ENCODE data around the gene SPHK2. TPM values are rescaled to one million over a fixed set of nuclear protein-coding genes. Genes with fewer than 3 reads are reported as not detected.

SPHK2 gene
- total RNA-seq, 2 experiments from 2014 or later, result 14.1 to 15.3 TPM

GRCh38 chr19:48591021-48591420, 28.3 kb upstream of the SPHK2 start:
- peak overlapping the region; percentile 38 for H3K4me3 Mint-ChIP-seq
- no peak overlapping the region for H3K27ac Mint-ChIP-seq
- CTCF ChIA-PET, result interaction anchor here (0.9 to 1.4 kb wide), 2 partner anchors 18 to 85 kb away, joined by 3 read pairs; no protein-coding TSS in a partner anchor
- no peaks in the 10 kb centered on the region for H3K36me3 Mint-ChIP-seq (ENCODE audit: low read depth)
- Histone ChIP-seq H3K27me3 (ENCODE audit: control insufficient read depth in 1 of 2, insufficient read depth in 2 of 2, low read length in 2 of 2) (no peaks in the 10 kb centered on the region), H3K36me3 (ENCODE audit: insufficient read depth, low read length) (no peaks in the 10 kb centered on the region), H3K4me1 (ENCODE audit: insufficient read depth, low read length) (peaks cover 25% of the 10 kb centered on the region), H3K9me3 (ENCODE audit: control insufficient read depth in 1 of 2, insufficient read depth in 1 of 2, low read length in 2 of 2) (no peaks in the 10 kb centered on the region), H3K4me3 (ENCODE audit: low read length) (no peak overlapping the region), H3K27ac (ENCODE audit: low read depth in 1 of 2, low read length in 2 of 2) (no peak overlapping the region)
- POLR2A ChIA-PET, result no interaction called here
- H3K4me1 Mint-ChIP-seq (ENCODE audit: low read depth), result peaks cover 15% of the 10 kb centered on the region
- no peaks in the 10 kb centered on the region for H3K27me3 Mint-ChIP-seq
- intact Hi-C loops (cut with DNase I, micrococcal nuclease), result no loop called here
- no peak for ATAC-seq (ENCODE audit: poor library complexity)
- H3K9me3 Mint-ChIP-seq, result no peaks in the 10 kb centered on the region
- DNase-seq, result no peak
- TF ChIP-seq, protein P1, sequence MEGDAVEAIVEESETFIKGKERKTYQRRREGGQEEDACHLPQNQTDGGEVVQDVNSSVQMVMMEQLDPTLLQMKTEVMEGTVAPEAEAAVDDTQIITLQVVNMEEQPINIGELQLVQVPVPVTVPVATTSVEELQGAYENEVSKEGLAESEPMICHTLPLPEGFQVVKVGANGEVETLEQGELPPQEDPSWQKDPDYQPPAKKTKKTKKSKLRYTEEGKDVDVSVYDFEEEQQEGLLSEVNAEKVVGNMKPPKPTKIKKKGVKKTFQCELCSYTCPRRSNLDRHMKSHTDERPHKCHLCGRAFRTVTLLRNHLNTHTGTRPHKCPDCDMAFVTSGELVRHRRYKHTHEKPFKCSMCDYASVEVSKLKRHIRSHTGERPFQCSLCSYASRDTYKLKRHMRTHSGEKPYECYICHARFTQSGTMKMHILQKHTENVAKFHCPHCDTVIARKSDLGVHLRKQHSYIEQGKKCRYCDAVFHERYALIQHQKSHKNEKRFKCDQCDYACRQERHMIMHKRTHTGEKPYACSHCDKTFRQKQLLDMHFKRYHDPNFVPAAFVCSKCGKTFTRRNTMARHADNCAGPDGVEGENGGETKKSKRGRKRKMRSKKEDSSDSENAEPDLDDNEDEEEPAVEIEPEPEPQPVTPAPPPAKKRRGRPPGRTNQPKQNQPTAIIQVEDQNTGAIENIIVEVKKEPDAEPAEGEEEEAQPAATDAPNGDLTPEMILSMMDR (IDR thresholded peaks at IDR 0.05), result no peak

- Mint-ChIP-seq H3K9me3 (no peaks in the 10 kb centered on the region), H3K36me3 (ENCODE audit: low read depth) (no peaks in the 10 kb centered on the region), H3K27me3 (no peaks in the 10 kb centered on the region), H3K4me3 (peak overlapping the region; percentile 71), H3K4me1 (ENCODE audit: low read depth) (peaks cover 10% of the 10 kb centered on the region), H3K27ac (peak overlapping the region; percentile 88)
- no peaks in the 10 kb centered on the region for H3K27me3 ChIP-seq (ENCODE audit: control insufficient read depth in 1 of 2, insufficient read depth in 2 of 2, low read length in 2 of 2)
- H3K4me1 ChIP-seq (ENCODE audit: insufficient read depth, low read length), result peaks cover 35% of the 10 kb centered on the region
- H3K36me3 ChIP-seq (ENCODE audit: insufficient read depth, low read length), result no peaks in the 10 kb centered on the region
- intact Hi-C loops (cut with DNase I, micrococcal nuclease), result no loop called here
- ChIA-PET CTCF (interaction anchor here (0.9 kb wide), 1 partner anchor 14 kb away, joined by 3 read pairs; no protein-coding TSS in a partner anchor), POLR2A (no interaction called here)
- no peak overlapping the region for H3K4me3 ChIP-seq (ENCODE audit: low read length)
- no peak for DNase-seq
- H3K9me3 ChIP-seq (ENCODE audit: control insufficient read depth in 1 of 2, insufficient read depth in 1 of 2, low read length in 2 of 2), result no peaks in the 10 kb centered on the region
- ATAC-seq (ENCODE audit: poor library complexity), result no peak
- no peak overlapping the region for H3K27ac ChIP-seq (ENCODE audit: low read depth in 1 of 2, low read length in 2 of 2)
- TF ChIP-seq, protein P1 (IDR thresholded peaks at IDR 0.05), result no peak
These were observed 24.1 kb upstream of the SPHK2 start for GRCh38 chr19:48595171-48595570.

DNA sequence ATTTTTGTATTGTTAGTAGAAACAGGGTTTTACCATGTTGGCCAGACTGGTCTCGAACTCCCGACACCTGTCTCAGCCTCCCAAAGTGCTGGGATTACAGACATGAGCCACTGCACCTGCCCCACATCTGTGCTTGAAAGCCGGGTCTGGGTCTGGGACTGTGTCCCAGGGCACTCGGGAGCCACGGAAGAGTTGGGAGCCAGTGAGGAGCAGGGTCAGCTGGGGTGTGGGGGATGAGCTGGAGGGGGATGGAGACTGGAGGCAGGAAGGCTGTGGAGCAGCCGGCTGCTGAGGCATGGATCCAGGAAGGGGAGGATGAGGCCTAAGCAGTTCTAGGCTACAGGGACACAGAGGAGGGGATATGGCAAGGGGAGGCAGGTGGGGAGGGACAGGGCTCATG, 23.5 kb upstream of the SPHK2 start:
- no peak for ATAC-seq (ENCODE audit: poor library complexity)
- Mint-ChIP-seq H3K36me3 (ENCODE audit: low read depth) (no peaks in the 10 kb centered on the region), H3K27ac (peak overlapping the region; percentile 88), H3K4me3 (no peak overlapping the region), H3K27me3 (no peaks in the 10 kb centered on the region), H3K4me1 (ENCODE audit: low read depth) (peaks cover 10% of the 10 kb centered on the region), H3K9me3 (no peaks in the 10 kb centered on the region)
- Histone ChIP-seq H3K36me3 (ENCODE audit: insufficient read depth, low read length) (no peaks in the 10 kb centered on the region), H3K9me3 (ENCODE audit: control insufficient read depth in 1 of 2, insufficient read depth in 1 of 2, low read length in 2 of 2) (no peaks in the 10 kb centered on the region), H3K27ac (ENCODE audit: low read depth in 1 of 2, low read length in 2 of 2) (no peak overlapping the region), H3K4me3 (ENCODE audit: low read length) (no peak overlapping the region), H3K27me3 (ENCODE audit: control insufficient read depth in 1 of 2, insufficient read depth in 2 of 2, low read length in 2 of 2) (no peaks in the 10 kb centered on the region), H3K4me1 (ENCODE audit: insufficient read depth, low read length) (peaks cover 35% of the 10 kb centered on the region)
- no peak for DNase-seq
- ChIA-PET CTCF (interaction anchor here (0.9 kb wide), 1 partner anchor 13 kb away, joined by 3 read pairs; no protein-coding TSS in a partner anchor), POLR2A (no interaction called here)
- TF ChIP-seq, protein P1 (IDR thresholded peaks at IDR 0.05), result no peak
- intact Hi-C loops (cut with DNase I, micrococcal nuclease), result no loop called here

Measured in CD4-positive, alpha-beta T cell (primary cell).